PFSK-1 (cell line): ENCODE results near the gene DOCK4.

Experiments
- POLR2AphosphoS5 ChIP-seq: IDR thresholded peaks from 2 replicates; pipeline ENCODE4 v1.6.1; 2012; ENCODE audit warnings: low read depth, mild to moderate bottlenecking, control low read depth, low read length, moderate library complexity
- SIN3A ChIP-seq: IDR thresholded peaks from 2 replicates; pipeline ENCODE4 v1.6.1; 2012; ENCODE audit warnings: mild to moderate bottlenecking, low read length, moderate library complexity, borderline replicate concordance; ENCODE audit not compliant: insufficient read depth

DNA sequence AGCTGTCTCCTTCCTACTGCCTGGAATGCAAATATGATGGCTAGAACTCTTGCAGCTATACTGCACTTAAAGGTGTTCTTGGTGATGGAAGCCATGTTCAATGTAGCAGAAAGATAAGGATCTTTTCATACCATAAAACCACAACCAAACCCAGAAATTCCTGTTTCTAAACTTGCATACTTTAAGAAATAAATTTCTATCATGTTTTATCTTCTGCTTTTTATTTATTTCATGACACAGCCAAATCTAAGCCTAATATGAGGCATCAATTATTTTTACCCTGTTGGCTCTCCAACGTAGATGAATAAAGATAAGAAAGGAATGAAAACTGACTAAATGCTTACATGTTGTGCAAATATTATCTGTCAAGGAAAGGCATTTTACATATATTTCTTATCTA is 224.1 kb downstream of the DOCK4 start:
- TF ChIP-seq SIN3A, result no peak
- TF ChIP-seq POLR2AphosphoS5, result no peak
